Body of pancreas (tissue), 4 donors: ENCODE measurements around the gene GRIK4. TPM values are rescaled to one million over a fixed set of nuclear protein-coding genes. Genes with fewer than 3 reads are reported as not detected.

Experiments used
- ATAC-seq: fragments of 150-250 bp; one replicate; pipeline ENCODE4 v1.9.1; 2016
- DNase-seq, 4 donors: peaks; one replicate each; pipeline ENCODE4 v3.0.0-alpha.2; 2019
- H3K27ac ChIP-seq, 4 donors: fragments of 200-600 bp; sonication (generic); 1 replicate in 3 of 4; 2 replicates in 1 of 4; pipeline versions ENCODE4 v1.5.1 to v1.6.1; 2016 to 2019; ENCODE audit warnings: mild to moderate bottlenecking in 1 of 4, mixed read lengths in 1 of 4, moderate library complexity in 1 of 4
- H3K27me3 ChIP-seq, 2 donors: fragments of 200-600 bp; sonication (generic); one replicate each; pipeline ENCODE4 v1.6.0; 2016; ENCODE audit warnings: mild to moderate bottlenecking in 1 of 2
- H3K36me3 ChIP-seq, 2 donors: fragments of 200-600 bp; sonication (generic); replicated peaks in 1 of 2; 2 replicates each; pipeline ENCODE4 v1.5.1; 2016; ENCODE audit warnings: low read depth in 2 of 2; ENCODE audit not compliant: insufficient read depth in 1 of 2
- H3K4me1 ChIP-seq: fragments of 200-600 bp; sonication (generic); one replicate; pipeline ENCODE4 v1.6.0; 2016
- H3K4me3 ChIP-seq, 2 donors: fragments of 200-600 bp; sonication (generic); 1 replicate in 1 of 2; 2 replicates in 1 of 2; pipeline ENCODE4 v1.5.1; 2016 to 2019
- H3K9me3 ChIP-seq, 3 donors: fragments of 200-600 bp; sonication (generic); 1 replicate in 2 of 3; 2 replicates in 1 of 3; pipeline ENCODE4 v1.5.1; 2016
- CTCF ChIP-seq, 7 experiments: fragments of 450-650 bp in 4 of 7; fragments of 200-600 bp in 3 of 7; sonication (generic) in 3 of 7; IDR thresholded peaks; one replicate each; pipeline ENCODE4 v1.5.1; 2016 to 2019; ENCODE audit warnings: antibody characterized with exemption in 7 of 7
- POLR2A ChIP-seq, 3 donors: fragments of 450-650 bp; IDR thresholded peaks; one replicate each; pipeline ENCODE4 v1.6.1; 2016; ENCODE audit warnings: antibody characterized with exemption in 3 of 3, mild to moderate bottlenecking in 2 of 3
- WGBS, 2 donors: methylation state at CpG; one replicate each; pipeline ENCODE4 v1.1.5; 2017; 5-methylcytosine and 5-hydroxymethylcytosine counted together
- intact Hi-C: fragments of 100-400 bp; cut with DNase I; formaldehyde crosslinking; loops from one replicate; pipeline ENCODE4 v1.15.1; 2023
- total RNA-seq, 2 donors: library from RNA; depleted of rRNA; stranded (reverse); fragments of >200 nt; gene quantifications; one replicate each; pipeline ENCODE4 v1.1.0, GENCODE V29; 2016

Gene GRIK4
- total RNA-seq, 2 donors from 2014 or later, result not detected

- H3K4me3 ChIP-seq, result no peak overlapping the region
- no peaks in the 10 kb centered on the region for H3K9me3 ChIP-seq
- no peak for TF ChIP-seq CTCF (IDR thresholded peaks at IDR 0.05)
- TF ChIP-seq POLR2A (IDR thresholded peaks at IDR 0.05), result no peak
- intact Hi-C loops, result no loop called here
- no peaks in the 10 kb centered on the region for H3K27me3 ChIP-seq
- WGBS, 2 donors, result 65 to 76% methylated on average over 6 to 7 of the region's 7 CpGs
- no peaks in the 10 kb centered on the region for H3K4me1 ChIP-seq
- H3K36me3 ChIP-seq, result no peaks in the 10 kb centered on the region
- ATAC-seq (no peak), DNase-seq (no peak)
- no peak overlapping the region for H3K27ac ChIP-seq
Measured at GRCh38 chr11:120766318-120766717, 254.8 kb downstream of the GRIK4 start.

- H3K4me1 ChIP-seq, result no peaks in the 10 kb centered on the region
- H3K27ac ChIP-seq, result no peak overlapping the region
- TF ChIP-seq POLR2A (IDR thresholded peaks at IDR 0.05) (no peak), CTCF (IDR thresholded peaks at IDR 0.05) (no peak)
- intact Hi-C loops, result no loop called here
- ATAC-seq (no peak), DNase-seq (no peak)
- H3K4me3 ChIP-seq, result no peak overlapping the region
- H3K27me3 ChIP-seq, result no peaks in the 10 kb centered on the region
- no peaks in the 10 kb centered on the region for H3K36me3 ChIP-seq
- no peaks in the 10 kb centered on the region for H3K9me3 ChIP-seq
- WGBS, 2 donors, result 51 to 65% methylated on average over 2 of the region's 2 CpGs
Measured at GRCh38 chr11:120768949-120769348, 257.4 kb downstream of the GRIK4 start.

- Histone ChIP-seq H3K27ac (no peak overlapping the region), H3K4me1 (no peaks in the 10 kb centered on the region), H3K9me3 (no peaks in the 10 kb centered on the region), H3K27me3 (no peaks in the 10 kb centered on the region), H3K4me3 (no peak overlapping the region), H3K36me3 (no peaks in the 10 kb centered on the region)
- WGBS, 2 donors, result 77 to 82% methylated on average over 1 of the region's 1 CpG
- intact Hi-C loops, result no loop called here
- no peak for ATAC-seq
- no peak for TF ChIP-seq POLR2A (IDR thresholded peaks at IDR 0.05)
- TF ChIP-seq CTCF (IDR thresholded peaks at IDR 0.05), result no peak
- DNase-seq, result no peak
Measured at GRCh38 chr11:120769906-120770305, 258.4 kb downstream of the GRIK4 start.

GRCh38 chr11:120771551-120772060 is 260.1 kb downstream of the GRIK4 start:
- no peak overlapping the region for H3K4me3 ChIP-seq
- H3K4me1 ChIP-seq, result no peaks in the 10 kb centered on the region
- H3K27me3 ChIP-seq, result no peaks in the 10 kb centered on the region
- TF ChIP-seq CTCF (IDR thresholded peaks at IDR 0.05) (no peak), POLR2A (IDR thresholded peaks at IDR 0.05) (no peak)
- DNase-seq, result no peak
- no peak for ATAC-seq
- H3K36me3 ChIP-seq, result no peaks in the 10 kb centered on the region
- no peak overlapping the region for H3K27ac ChIP-seq
- H3K9me3 ChIP-seq, result no peaks in the 10 kb centered on the region
- intact Hi-C loops, result no loop called here

- ATAC-seq (no peak), DNase-seq (no peak)
- H3K36me3 ChIP-seq, result no peaks in the 10 kb centered on the region
- intact Hi-C loops, result no loop called here
- H3K4me3 ChIP-seq, result no peak overlapping the region
- H3K4me1 ChIP-seq, result no peaks in the 10 kb centered on the region
- H3K9me3 ChIP-seq, result no peaks in the 10 kb centered on the region
- 83 to 86% methylated on average over 5 of the region's 5 CpGs for WGBS, 2 donors
- TF ChIP-seq CTCF (IDR thresholded peaks at IDR 0.05), result no peak
- TF ChIP-seq POLR2A (IDR thresholded peaks at IDR 0.05), result no peak
- no peak overlapping the region for H3K27ac ChIP-seq
- H3K27me3 ChIP-seq, result no peaks in the 10 kb centered on the region
Measured at GRCh38 chr11:120773501-120774031, 262.0 kb downstream of the GRIK4 start.
